HG02610 (cell line): ENCODE measurements around the gene PRTN3.
"Not testable (repeated sequence)": the region's sequence is repeated elsewhere in the genome, so short reads cannot be mapped to it uniquely, and the experiment has no call there.

Experiments used
- ATAC-seq: cut with Tn5 transposase; IDR thresholded peaks from one replicate; pipeline ENCODE4 v1.9.1; 2021; ENCODE audit warnings: mild to moderate bottlenecking, moderate library complexity; ENCODE audit not compliant: unreplicated experiment

The PRTN3 gene

DNA sequence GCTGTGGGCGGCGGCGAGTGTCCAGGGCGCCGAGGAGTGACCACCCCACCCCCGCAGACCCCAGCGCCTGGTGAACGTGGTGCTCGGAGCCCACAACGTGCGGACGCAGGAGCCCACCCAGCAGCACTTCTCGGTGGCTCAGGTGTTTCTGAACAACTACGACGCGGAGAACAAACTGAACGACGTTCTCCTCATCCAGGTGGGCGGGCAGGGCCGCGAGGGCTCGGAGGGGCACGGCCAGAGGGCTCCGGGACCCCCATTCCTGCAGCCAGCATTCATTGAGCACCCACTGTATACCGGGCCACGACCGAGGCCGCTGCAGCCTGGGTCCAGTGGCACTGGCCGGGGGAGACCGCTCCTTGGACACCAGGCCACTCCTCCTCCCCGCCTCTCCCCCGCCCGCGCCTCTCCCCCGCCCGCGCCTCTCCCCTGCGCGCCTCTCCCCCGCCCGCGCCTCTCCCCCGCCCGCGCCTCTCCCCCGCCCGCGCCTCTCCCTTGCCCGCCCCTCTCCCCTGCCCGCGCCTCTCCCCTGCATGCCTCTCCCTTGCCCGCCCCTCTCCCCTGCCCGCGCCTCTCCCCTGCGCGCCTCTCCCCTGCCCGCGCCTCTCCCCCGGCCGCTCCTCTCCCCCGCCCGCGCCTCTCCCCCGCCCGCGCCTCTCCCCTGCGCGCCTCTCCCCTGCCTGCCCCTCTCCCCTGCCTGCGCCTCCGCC is 3.2 kb downstream of the PRTN3 start:
- no peak for ATAC-seq

DNA sequence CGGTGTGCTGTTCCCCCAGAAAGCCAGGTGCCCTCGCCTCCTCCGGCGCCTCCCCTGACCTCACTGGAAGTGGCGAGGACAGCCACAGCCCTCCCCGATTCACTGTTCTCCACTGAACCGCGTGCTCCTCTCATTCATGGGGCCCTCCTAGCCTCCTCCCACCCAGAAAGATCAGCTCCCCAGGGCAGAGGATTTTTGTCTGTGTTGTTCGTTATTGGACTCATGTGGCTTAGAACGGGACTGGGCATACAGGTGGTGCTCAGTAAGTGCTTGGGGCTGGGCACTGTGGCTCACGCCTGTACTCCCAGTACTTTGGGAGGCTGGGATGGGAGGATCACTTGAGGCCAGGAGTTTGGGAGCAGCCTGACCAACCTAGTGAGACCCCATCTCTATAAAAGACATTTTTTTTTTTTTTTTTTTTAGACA is 3.8 kb downstream of the PRTN3 start:
- ATAC-seq = no peak

DNA sequence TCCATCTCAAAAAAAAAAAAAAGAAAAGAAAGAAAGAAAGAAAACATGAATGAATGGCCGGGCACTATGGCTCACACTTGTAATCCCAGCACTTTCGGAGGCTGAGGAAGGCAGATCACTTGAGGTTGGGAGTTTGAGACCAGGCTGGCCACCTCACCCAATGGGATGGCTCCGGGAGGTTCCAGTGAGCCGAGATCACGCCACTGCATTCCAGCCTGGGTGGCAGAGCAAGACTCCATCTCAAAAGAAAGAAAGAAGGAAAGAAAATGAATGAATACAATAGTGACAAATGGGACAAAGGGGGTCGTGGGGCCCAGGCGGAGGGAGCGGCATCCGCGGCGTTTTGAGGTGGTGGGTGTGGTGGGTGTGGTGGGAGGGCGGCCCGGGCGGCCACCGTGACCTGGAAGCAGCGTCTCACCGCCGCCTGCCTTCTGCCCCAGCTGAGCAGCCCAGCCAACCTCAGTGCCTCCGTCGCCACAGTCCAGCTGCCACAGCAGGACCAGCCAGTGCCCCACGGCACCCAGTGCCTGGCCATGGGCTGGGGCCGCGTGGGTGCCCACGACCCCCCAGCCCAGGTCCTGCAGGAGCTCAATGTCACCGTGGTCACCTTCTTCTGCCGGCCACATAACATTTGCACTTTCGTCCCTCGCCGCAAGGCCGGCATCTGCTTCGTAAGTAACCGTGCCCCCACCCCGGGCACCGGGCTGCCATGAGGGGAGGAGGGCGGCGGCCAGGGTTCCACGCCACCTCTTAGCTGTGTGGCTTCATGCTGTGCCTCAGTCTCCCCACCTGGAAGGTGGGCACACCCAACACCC is 5.1 kb downstream of the PRTN3 start:
- no peak for ATAC-seq

DNA sequence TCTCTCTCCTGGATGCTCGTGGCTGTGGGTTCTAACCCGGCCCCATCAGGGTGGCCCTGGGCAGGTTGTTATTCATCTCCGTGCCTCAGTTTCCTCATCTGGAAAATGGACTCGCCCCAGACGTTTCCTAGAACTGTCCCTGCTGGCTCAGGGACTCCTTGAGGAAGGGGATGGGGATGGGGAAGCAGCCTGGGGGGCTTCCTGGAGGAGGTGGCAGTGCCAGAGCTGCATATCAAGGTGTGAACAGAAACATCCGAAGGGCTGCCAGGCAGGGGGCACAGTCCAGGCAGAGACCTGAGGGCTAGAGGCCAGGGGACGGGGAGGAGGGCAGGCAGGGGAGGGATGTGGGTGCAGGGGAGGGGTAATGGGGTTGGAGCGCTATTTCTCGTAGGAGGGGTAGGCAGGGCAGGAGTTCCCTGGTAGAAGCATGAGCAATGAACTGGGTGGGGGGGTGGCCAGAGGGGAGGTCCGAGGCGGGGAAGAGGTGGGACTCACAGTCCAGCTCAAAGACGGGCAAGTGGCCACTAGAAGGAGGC is 7.7 kb downstream of the PRTN3 start:
- no peak for ATAC-seq

DNA sequence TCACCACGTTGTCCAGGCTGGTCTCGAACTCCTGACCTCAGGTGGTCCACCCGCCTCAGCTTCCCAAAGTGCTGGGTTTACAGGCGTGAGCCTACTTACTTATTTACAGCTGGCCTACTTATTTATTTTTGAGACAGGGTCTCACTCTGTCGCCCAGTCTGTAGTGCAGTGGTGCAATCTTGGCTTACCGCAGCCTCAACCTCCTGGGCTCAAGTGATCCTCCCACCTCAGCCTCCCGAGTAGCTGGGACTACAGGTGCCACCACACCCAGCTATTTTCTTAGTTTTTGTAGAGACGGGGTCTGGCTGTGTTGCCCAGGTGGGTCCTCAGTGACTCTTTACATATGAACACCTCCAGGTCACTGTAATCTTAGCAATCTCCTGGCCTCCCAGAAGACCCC is 8.4 kb downstream of the PRTN3 start:
- ATAC-seq = not testable (repeated sequence)

DNA sequence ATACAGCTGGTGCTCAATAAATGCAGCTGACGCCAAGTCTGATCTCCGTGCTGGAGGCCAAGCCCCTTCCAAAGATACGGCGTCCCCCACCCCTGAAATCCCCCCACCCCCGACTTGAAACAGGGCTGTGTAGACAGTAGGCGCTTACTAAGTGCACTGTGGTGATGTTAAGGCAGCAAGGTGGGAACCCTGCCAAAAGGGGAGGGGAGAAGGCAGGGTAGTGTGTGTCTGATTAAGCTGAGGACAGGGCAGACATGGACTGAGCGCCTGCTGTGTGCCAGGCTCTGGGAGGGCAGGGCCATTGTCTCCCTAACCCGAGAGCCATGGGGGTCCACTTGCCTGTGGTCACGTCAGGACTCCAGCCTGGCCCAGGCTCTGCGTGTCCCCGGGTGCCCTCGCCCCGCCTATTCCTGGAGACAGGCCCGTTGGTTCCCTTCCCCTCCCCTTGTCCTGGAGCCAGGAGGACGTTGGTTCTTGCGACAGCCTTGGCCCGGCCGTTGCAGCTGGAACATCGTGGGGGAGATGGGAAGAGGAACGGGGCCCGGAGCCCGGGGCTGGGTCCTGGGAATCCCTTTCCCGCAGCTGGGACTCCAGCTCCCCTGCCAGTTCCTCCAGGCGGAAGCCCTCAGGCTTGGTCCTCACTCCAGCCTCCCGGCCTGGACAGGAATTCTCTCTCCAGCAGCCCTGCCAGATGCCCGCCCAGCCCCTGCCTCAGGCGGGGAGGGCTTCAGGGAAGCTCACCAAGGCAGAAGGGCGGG is 9.6 kb downstream of the PRTN3 start:
- ATAC-seq = no peak

DNA sequence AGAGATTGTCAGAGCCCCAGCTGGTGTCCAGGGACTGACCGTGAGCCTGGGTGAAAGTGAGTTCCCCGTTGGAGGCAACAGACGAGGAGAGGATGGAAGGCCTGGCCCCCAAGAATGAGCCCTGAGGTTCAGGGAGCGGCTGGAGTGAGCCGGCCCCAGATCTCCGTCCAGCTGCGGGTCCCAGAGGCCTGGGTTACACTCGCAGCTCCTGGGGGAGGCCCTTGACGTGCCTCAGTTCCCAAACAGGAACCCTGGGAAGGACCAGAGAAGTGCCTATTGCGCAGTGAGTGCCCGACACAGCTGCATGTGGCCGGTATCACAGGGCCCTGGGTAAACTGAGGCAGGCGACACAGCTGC is 10.2 kb downstream of the PRTN3 start:
- no peak for ATAC-seq

DNA sequence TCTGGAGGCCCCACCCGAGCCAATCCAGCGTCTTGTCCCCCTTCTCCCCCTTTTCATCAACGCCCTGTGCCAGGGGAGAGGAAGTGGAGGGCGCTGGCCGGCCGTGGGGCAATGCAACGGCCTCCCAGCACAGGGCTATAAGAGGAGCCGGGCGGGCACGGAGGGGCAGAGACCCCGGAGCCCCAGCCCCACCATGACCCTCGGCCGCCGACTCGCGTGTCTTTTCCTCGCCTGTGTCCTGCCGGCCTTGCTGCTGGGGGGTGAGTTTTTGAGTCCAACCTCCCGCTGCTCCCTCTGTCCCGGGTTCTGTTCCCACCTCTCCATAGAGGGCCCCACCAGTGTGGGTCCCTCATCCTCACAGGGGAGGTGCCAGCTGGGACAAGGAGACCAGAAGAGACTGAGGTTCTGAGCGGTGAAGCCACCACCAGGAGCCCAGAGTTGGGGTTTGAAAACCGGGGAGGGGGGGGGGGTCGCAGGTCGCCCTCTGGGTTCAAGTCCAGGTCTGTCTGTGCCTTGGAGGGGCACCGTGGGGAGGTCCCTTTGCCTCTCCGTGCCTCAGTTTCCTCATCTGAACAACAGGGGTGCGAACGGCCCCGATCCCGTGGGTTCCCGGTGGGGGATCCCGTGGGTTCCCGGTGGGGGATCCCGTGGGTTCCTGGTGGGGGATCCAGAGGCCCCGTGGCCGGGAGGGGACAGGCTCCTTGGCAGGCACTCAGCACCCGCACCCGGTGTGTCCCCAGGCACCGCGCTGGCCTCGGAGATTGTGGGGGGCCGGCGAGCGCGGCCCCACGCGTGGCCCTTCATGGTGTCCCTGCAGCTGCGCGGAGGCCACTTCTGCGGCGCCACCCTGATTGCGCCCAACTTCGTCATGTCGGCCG is 11.6 kb downstream of the PRTN3 start, which contains the start of gene ELANE:
Gene ELANE (plus strand): TSS at position 168 of the 878 bp plus-strand sequence. CDS start 26 bp downstream, at position 194.
- ATAC-seq = no peak

DNA sequence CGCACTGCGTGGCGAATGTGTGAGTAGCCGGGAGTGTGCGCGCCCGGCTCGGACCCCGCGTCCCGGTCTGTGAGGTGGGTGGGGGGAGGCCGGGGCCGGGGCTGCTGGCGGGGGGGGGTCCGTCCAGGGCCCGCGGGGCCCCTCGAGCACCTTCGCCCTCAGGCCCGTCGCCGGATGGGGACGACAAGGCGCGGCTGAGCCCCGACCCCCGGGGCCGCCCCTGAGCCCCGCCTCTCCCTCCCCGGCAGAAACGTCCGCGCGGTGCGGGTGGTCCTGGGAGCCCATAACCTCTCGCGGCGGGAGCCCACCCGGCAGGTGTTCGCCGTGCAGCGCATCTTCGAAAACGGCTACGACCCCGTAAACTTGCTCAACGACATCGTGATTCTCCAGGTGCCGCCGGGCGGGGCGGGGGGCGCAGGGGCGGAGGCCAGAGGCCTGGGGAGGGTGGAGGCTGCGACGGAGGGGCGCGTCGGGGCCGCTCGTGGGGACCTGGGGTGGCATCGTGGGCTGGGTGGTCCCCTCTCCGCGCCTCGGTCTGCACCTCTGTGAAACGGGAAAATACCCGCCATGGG is 12.3 kb downstream of the PRTN3 start:
- no peak for ATAC-seq

DNA sequence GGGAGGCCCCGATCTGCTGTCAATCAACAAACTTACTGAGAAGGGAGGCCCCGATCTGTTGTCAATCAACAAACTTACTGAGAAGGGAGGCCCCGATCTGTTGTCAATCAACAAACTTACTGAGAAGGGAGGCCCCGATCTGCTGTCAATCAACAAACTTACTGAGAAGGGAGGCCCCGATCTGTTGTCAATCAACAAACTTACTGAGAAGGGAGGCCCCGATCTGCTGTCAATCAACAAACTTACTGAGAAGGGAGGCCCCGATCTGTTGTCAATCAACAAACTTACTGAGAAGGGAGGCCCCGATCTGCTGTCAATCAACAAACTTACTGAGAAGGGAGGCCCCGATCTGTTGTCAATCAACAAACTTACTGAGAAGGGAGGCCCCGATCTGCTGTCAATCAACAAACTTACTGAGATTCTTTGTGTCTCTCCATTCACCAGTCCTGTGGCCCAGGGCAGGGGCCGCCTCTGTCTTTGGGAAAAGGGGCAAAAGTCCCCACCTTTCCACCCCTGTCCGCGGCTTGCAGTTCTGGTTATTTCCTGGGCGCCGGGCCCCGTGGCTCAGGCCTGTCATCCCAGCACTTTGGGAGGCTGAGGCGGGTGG is 12.9 kb downstream of the PRTN3 start:
- ATAC-seq = not testable (repeated sequence)

DNA sequence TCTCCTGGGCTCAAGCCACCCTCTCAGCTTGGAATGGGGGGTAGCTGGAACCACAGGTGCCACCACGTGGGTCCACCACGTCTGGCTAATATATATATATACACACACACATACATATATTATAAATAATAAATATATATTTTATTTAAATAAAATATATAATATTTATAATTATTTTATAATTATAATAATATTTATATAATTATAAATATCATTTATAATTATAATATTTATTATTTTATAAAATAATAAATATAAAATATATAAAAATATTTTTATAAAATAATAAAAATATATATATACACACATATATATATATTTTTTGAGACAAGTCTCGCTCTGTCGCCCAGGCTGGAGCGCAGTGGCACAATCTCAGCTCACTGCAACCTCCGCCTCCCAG is 13.8 kb downstream of the PRTN3 start:
- no peak for ATAC-seq

DNA sequence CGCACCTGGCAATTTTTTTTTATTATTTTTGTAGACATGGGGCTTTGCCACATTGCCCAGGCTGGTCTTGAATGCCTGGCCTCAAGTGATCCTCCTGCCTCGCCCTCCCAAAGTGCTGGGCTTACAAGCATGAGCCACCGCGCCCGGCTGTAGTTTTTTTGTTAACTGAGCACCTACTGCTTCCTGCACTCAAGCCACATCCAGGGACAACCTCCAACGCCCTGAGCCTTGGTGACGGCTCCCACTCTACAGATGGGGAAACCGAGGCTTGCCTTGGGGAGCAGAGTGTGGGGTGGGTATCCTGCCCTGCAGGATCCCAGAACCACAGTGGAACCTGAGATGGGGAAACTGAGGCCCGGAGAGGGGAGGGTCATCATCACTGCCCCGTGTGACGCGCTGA is 14.3 kb downstream of the PRTN3 start:
- ATAC-seq = no peak

DNA sequence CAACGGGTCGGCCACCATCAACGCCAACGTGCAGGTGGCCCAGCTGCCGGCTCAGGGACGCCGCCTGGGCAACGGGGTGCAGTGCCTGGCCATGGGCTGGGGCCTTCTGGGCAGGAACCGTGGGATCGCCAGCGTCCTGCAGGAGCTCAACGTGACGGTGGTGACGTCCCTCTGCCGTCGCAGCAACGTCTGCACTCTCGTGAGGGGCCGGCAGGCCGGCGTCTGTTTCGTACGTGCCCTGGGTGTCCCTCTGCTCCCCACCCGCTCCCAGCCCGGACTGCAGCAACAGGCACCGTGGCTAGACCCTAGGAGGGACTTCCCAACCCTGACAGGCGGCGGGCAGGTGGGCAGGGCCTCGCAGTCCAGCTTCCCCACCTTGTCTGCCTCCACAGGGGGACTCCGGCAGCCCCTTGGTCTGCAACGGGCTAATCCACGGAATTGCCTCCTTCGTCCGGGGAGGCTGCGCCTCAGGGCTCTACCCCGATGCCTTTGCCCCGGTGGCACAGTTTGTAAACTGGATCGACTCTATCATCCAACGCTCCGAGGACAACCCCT is 14.8 kb downstream of the PRTN3 start:
- no peak for ATAC-seq

DNA sequence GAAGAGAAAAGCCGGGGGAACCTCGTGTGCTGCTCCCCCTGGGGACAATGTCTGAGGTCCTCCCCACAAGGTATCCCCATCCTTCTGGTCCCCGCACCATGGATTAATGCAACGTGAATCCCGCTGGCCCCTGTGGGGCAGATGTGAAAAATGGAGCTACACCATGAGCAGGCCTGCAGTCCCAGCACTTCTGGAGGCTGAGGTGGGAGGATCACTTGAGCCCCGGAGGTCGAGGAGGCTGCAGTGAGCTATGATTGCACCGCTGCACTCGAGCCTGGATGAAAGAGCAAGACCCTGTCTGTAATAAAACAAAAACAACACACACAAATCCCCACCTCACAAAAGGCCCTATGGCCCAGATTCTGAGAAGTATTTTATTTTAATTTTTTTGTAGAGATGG is 17.5 kb downstream of the PRTN3 start:
- ATAC-seq = no peak

DNA sequence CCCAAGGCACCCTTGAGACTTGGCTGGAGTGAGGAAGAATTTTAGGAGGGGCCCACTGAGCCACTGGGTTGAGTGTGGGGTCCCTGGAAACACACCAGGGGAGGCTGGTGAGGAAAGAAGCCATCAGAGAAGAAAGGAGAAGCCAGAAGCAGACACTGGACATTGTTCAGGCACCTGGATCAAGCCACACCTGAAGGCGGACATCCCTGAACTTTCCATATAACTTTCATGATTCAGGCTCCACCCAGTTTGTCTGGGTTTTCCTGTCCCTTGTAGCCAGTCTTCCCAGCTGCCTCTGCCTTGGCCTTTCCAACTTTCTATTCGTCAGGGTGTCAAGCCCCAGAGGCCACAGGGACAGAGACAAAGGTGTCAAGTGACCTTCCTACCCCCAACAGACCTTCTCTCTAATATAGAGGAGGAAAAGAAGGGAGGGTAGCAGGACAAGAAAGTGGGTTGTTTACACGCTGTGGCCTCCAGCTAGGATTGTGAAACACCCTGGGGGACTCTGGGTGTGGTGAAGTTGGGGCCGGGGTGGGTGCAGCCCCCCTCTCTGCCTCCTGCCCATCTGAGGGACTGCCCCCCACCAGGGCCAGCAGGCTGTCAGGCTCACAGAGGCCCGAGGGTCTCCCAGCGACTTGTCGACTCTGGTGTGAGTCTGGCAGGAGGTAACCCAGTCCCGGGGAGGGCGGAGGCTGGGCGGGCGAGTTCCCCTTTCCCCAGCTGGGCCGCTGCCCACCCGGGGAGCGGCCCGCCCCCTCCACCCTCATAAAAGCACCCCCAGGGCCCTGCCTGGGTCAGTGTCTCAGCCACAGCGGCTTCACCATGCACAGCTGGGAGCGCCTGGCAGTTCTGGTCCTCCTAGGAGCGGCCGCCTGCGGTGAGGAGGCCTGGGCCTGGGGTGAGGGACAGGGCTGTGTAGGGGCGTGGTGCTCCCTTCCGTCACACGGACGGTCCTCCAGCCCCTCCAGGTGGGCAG is 18.4 kb downstream of the PRTN3 start, which contains the start of gene CFD:
Gene CFD (plus strand): TSS at position 797 of the 976 bp plus-strand sequence. CDS start 26 bp downstream, at position 823.
- ATAC-seq = no peak

DNA sequence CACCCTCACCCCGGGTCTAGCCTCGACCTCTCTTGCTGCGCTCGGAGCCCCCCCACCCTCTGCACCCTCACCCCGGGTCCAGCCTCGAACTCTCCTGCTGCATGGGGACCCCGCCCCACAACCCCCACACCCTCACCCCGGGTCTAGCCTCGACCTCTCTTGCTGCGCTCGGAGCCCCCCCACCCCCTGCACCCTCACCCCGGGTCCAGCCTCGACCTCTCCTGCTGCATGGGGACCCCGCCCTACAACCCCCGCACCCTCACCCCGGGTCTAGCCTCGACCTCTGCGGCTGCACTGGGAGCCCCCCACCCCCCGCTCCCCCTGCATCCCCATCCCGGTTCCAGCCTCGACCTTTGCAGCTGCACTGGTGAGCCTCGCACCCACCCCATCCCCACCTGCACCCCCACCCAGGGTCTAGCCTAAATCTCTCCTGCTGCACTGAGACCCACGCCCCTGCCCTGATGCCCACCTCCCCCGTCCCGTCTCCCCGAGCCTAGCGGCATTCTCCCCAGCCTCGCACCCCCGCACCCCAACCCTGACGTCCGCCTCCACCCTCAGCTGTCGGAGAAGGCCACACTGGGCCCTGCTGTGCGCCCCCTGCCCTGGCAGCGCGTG is 20.4 kb downstream of the PRTN3 start:
- ATAC-seq = no peak

DNA sequence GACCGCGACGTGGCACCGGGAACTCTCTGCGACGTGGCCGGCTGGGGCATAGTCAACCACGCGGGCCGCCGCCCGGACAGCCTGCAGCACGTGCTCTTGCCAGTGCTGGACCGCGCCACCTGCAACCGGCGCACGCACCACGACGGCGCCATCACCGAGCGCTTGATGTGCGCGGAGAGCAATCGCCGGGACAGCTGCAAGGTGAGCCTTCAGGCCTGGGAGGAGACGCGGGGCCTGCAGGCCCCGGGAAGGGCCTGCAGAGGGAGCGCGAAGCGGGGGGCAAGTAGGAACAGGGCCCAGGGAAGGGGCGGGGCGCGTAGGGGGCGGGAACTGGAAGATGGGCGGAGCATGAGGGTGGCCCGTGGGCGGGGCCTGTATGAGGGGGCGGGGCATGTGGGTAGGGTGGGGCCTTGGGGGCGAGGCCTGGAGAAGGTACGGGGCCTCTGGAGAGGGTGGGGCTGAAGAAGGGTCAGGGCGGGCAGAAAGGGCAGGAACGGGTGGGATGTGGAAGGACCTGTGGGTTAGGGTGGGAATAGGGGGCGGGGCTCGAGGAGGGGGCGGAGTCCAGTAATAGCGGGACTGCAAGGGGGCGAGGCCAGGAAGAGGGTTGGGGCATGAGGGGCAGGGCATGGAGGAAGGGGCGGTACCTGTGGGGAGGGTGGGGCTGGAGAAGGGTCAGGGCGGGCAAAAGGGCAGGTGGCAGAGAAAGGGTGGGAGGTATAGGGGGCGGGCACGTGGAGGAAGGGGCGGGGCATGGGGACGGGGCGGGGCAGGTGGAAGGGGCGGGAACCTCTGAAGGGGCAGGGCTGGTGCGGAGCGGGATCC is 21.2 kb downstream of the PRTN3 start:
- ATAC-seq = no peak
